Gastrocnemius medialis (tissue), 4 donors: ENCODE measurements around the gene PLEKHM2. TPM values are rescaled to one million over a fixed set of nuclear protein-coding genes. Genes with fewer than 3 reads are reported as not detected.

Experiments used
- ATAC-seq, 2 donors: fragments of 150-250 bp; one replicate each; pipeline ENCODE4 v1.9.1; 2016
- DNase-seq, 2 donors: peaks; one replicate each; pipeline ENCODE4 v3.0.0-alpha.2; 2019
- H3K27ac ChIP-seq, 4 donors: fragments of 200-600 bp; sonication (generic); 1 replicate in 1 of 4; 2 replicates in 3 of 4; pipeline ENCODE4 v1.5.1; 2016 to 2018; ENCODE audit warnings: mild to moderate bottlenecking in 2 of 4, moderate library complexity in 1 of 4
- H3K27me3 ChIP-seq, 3 donors: fragments of 200-600 bp; sonication (generic) in 2 of 3; 1 replicate in 1 of 3; 2 replicates in 2 of 3; pipeline versions ENCODE4 v1.5.1 to v1.6.0; 2016 to 2019; ENCODE audit warnings: mild to moderate bottlenecking in 1 of 3, moderate library complexity in 1 of 3
- H3K36me3 ChIP-seq, 2 donors: fragments of 200-600 bp; sonication (generic) in 1 of 2; one replicate each; pipeline ENCODE4 v1.5.1; 2017 to 2018
- H3K4me1 ChIP-seq, 2 donors: fragments of 200-600 bp; sonication (generic) in 1 of 2; one replicate each; pipeline ENCODE4 v1.5.1; 2016 to 2017; ENCODE audit warnings: mild to moderate bottlenecking in 2 of 2
- H3K4me3 ChIP-seq, 4 donors: fragments of 200-600 bp; sonication (generic) in 3 of 4; 1 replicate in 1 of 4; 2 replicates in 3 of 4; pipeline ENCODE4 v1.5.1; 2016 to 2019; ENCODE audit warnings: mild to moderate bottlenecking in 2 of 4
- H3K9me3 ChIP-seq, 3 donors: fragments of 200-600 bp; sonication (generic) in 2 of 3; 1 replicate in 1 of 3; 2 replicates in 2 of 3; pipeline ENCODE4 v1.5.1; 2016 to 2019
- CTCF ChIP-seq, 5 experiments: fragments of 450-650 bp in 3 of 5; fragments of 200-600 bp in 2 of 5; sonication (generic) in 2 of 5; IDR thresholded peaks in 4 of 5; conservative IDR thresholded peaks in 1 of 5; 1 replicate in 4 of 5; 2 replicates in 1 of 5; pipeline ENCODE4 v1.5.1; 2016 to 2019; ENCODE audit warnings: antibody characterized with exemption in 5 of 5, mild to moderate bottlenecking in 3 of 5, moderate library complexity in 3 of 5
- POLR2A ChIP-seq, 2 donors: fragments of 450-650 bp; IDR thresholded peaks; one replicate each; pipeline ENCODE4 v1.6.1; 2017; ENCODE audit warnings: antibody characterized with exemption in 2 of 2, mild to moderate bottlenecking in 2 of 2, moderate library complexity in 2 of 2
- in situ Hi-C, 4 donors: fragments of 200-750 bp; cut with MboI; loops; one replicate each; pipeline versions ENCODE4 v1.15.0 to v1.8.0; 2017; ENCODE audit warnings: low sequenced_read_pairs in 4 of 4
- intact Hi-C: fragments of 100-400 bp; cut with DNase I; formaldehyde crosslinking; loops from one replicate; pipeline ENCODE4 v1.15.1; 2023; ENCODE audit warnings: low total_unique reads
- total RNA-seq, 4 donors: library from RNA; depleted of rRNA; stranded (reverse); fragments of >200 nt; gene quantifications; one replicate each; pipeline versions ENCODE4 v1.1.0 to v1.2.3, GENCODE V29; 2016

The PLEKHM2 gene
- total RNA-seq, 4 donors from 2014 or later, result 86.7 to 170 (median 144) TPM

- TF ChIP-seq POLR2A (IDR thresholded peaks at IDR 0.05) (no peak), CTCF (IDR thresholded peaks at IDR 0.05 in 4 of 5, conservative IDR thresholded peaks at IDR 0.05 in 1 of 5) (no peak)
- Histone ChIP-seq H3K4me1 (peaks cover 40 to 43% of the 10 kb centered on the region in 2 donors), H3K9me3 (no peaks in the 10 kb centered on the region), H3K27ac (peak overlapping the region; percentile 83 to 90 (median 87)), H3K36me3 (no peaks in the 10 kb centered on the region), H3K27me3 (no peaks in the 10 kb centered on the region), H3K4me3 (no peak overlapping the region)
- in situ Hi-C loops, result no loop called here
- DNase-seq, result peak; percentile 75 to 87
- peak; percentile 97 to 98 for ATAC-seq
- intact Hi-C loops, result no loop called here
These were observed 7.4 kb downstream of the PLEKHM2 start for GRCh38 chr1:15691434-15692032.

GRCh38 chr1:15692121-15692682, 8.1 kb downstream of the PLEKHM2 start:
- no peaks in the 10 kb centered on the region for H3K27me3 ChIP-seq

GRCh38 chr1:15693371-15693770, 9.3 kb downstream of the PLEKHM2 start:
- peaks cover 40 to 50% of the 10 kb centered on the region in 2 donors for H3K4me1 ChIP-seq
- TF ChIP-seq CTCF (IDR thresholded peaks at IDR 0.05 in 4 of 5, conservative IDR thresholded peaks at IDR 0.05 in 1 of 5) (no peak), POLR2A (IDR thresholded peaks at IDR 0.05) (no peak)
- H3K36me3 ChIP-seq, result no peaks in the 10 kb centered on the region
- H3K4me3 ChIP-seq, result no peak overlapping the region
- ATAC-seq (no peak), DNase-seq (no peak)
- no peaks in the 10 kb centered on the region for H3K9me3 ChIP-seq
- in situ Hi-C loops (no loop called here), intact Hi-C loops (no loop called here)
- peak overlapping the region; percentile 28 to 89 (median 47) for H3K27ac ChIP-seq
- H3K27me3 ChIP-seq, result no peaks in the 10 kb centered on the region

More at GRCh38 chr1:15692121-15692682, 8.1 kb downstream of the PLEKHM2 start:
- H3K4me1 ChIP-seq, result peaks cover 42 to 46% of the 10 kb centered on the region in 2 donors
- intact Hi-C loops (no loop called here), in situ Hi-C loops (no loop called here)
- TF ChIP-seq CTCF (IDR thresholded peaks at IDR 0.05 in 4 of 5, conservative IDR thresholded peaks at IDR 0.05 in 1 of 5) (no peak), POLR2A (IDR thresholded peaks at IDR 0.05) (no peak)
- H3K4me3 ChIP-seq, result no peak overlapping the region
- no peaks in the 10 kb centered on the region for H3K36me3 ChIP-seq
- ATAC-seq (no peak), DNase-seq (no peak)
- H3K27ac ChIP-seq, result peak overlapping the region; percentile 83 to 90 (median 87)
- H3K9me3 ChIP-seq, result no peaks in the 10 kb centered on the region

GRCh38 chr1:15696956-15697521, 12.9 kb downstream of the PLEKHM2 start:
- intact Hi-C loops (no loop called here), in situ Hi-C loops (no loop called here)
- Histone ChIP-seq H3K9me3 (no peaks in the 10 kb centered on the region), H3K27ac (peak overlapping the region; percentile 24 to 71 (median 54)), H3K27me3 (no peaks in the 10 kb centered on the region), H3K36me3 (no peaks in the 10 kb centered on the region), H3K4me1 (peaks cover 35 to 37% of the 10 kb centered on the region in 2 donors), H3K4me3 (no peak overlapping the region)
- TF ChIP-seq CTCF (IDR thresholded peaks at IDR 0.05 in 4 of 5, conservative IDR thresholded peaks at IDR 0.05 in 1 of 5) (no peak), POLR2A (IDR thresholded peaks at IDR 0.05) (no peak)
- DNase-seq (no peak), ATAC-seq (peak in 1 of 2 donors; percentile 11)
